HCT116 (cell line): ENCODE measurements around the gene MON2. TPM values are rescaled to one million over a fixed set of nuclear protein-coding genes. Genes with fewer than 3 reads are reported as not detected.

Experiments
- ATAC-seq: fragments of 200-7000 bp; cut with Tn5 transposase; 2 replicates; pipeline ENCODE4 v1.9.1; 2020; ENCODE audit warnings: mild to moderate bottlenecking, moderate library complexity
- BruUV-seq: library from RNA; stranded (reverse); fragments of 400-500 nt; replicated peaks from 2 replicates; lab custom pipeline; 2021; lab: Mats Ljungman, UMichigan
- CTCF ChIA-PET: fragments of 300-600 bp; sonication (Branson Sonifier 250); formaldehyde crosslinking; loops from one replicate; lab custom pipeline; 2021; ENCODE audit warnings: antibody characterized with exemption; lab: Charles Lee
- POLR2A ChIA-PET: fragments of 300-600, 350-600 bp; sonication (Branson Sonifier 250); formaldehyde crosslinking; loops from one replicate; lab custom pipeline; 2021; ENCODE audit warnings: antibody characterized with exemption; lab: Charles Lee
- RAD21 ChIA-PET, 2 experiments: fragments of 300-600 bp; sonication (Branson Sonifier 250); formaldehyde crosslinking; loops; one replicate each; lab custom pipeline; 2023; ENCODE audit warnings: low total read pairs in 2 of 2; ENCODE audit not compliant: uncharacterized antibody in 2 of 2, unreplicated experiment in 2 of 2, low non-redundant PET in 1 of 2; lab: Charles Lee
- DNase-seq: peaks from one replicate; pipeline ENCODE4 v3.0.0-alpha.2; 2010; ENCODE audit warnings: low read depth, low spot score
- H2AFZ ChIP-seq: fragments of 200-600 bp; shearing (Covaris generic), sonication (generic); 2 replicates; pipeline ENCODE4 v1.6.1; 2017; ENCODE audit warnings: low read depth, mixed run types, mixed read lengths, antibody characterized with exemption, low read length; ENCODE audit not compliant: poor library complexity, severe bottlenecking
- H3K27ac ChIP-seq: 2 replicates; pipeline ENCODE4 v1.5.1; 2012; ENCODE audit warnings: low read depth, low read length
- H3K27me3 ChIP-seq: fragments of 200-600 bp; sonication (generic); 2 replicates; pipeline ENCODE4 v1.6.1; 2016; ENCODE audit warnings: mixed run types, low read length, mixed read lengths; ENCODE audit not compliant: insufficient read depth
- H3K36me3 ChIP-seq, 2 experiments: fragments of 200-500 bp in 1 of 2; fragments of 200-600 bp in 1 of 2; sonication (Bioruptor generic) in 1 of 2; sonication (generic) in 1 of 2; 2 replicates each; pipeline versions ENCODE4 v1.5.1 to v1.6.1; 2014 to 2016; ENCODE audit warnings: low read length in 2 of 2, inconsistent platforms in 1 of 2, mixed read lengths in 1 of 2, mixed run types in 1 of 2; ENCODE audit not compliant: insufficient read depth in 2 of 2, control insufficient read depth in 1 of 2
- H3K4me1 ChIP-seq, 2 experiments: fragments of 200-600 bp in 1 of 2; sonication (generic) in 1 of 2; 2 replicates each; pipeline versions ENCODE4 v1.5.1 to v1.6.1; 2012 to 2017; ENCODE audit warnings: low read length in 2 of 2, inconsistent platforms in 1 of 2, mild to moderate bottlenecking in 1 of 2, mixed read lengths in 1 of 2, mixed run types in 1 of 2, moderate library complexity in 1 of 2; ENCODE audit not compliant: insufficient read depth in 2 of 2, control insufficient read depth in 1 of 2
- H3K4me2 ChIP-seq: fragments of 200-600 bp; sonication (generic); 2 replicates; pipeline ENCODE4 v1.6.1; 2017; ENCODE audit warnings: mixed run types, low read length, mixed read lengths
- H3K4me3 ChIP-seq, 2 experiments: fragments of 200-600 bp in 1 of 2; sonication (generic) in 1 of 2; replicated peaks in 1 of 2; 2 replicates each; pipeline ENCODE4 v1.5.1; 2011 to 2016; ENCODE audit warnings: low read length in 2 of 2, control low read depth in 1 of 2, low read depth in 1 of 2, mild to moderate bottlenecking in 1 of 2, mixed read lengths in 1 of 2, mixed run types in 1 of 2
- H3K79me2 ChIP-seq: fragments of 200-600 bp; sonication (generic); 2 replicates; pipeline ENCODE4 v1.6.1; 2017; ENCODE audit warnings: mild to moderate bottlenecking, mixed run types, low read length, moderate library complexity, mixed read lengths; ENCODE audit not compliant: insufficient read depth
- H3K9ac ChIP-seq: fragments of 200-600 bp; sonication (generic); 2 replicates; pipeline ENCODE4 v1.6.1; 2016; ENCODE audit warnings: low read length, mixed read lengths
- H3K9me2 ChIP-seq: fragments of 200-600 bp; sonication (generic), shearing (Covaris generic); 2 replicates; pipeline ENCODE4 v1.6.1; 2017; ENCODE audit warnings: mixed run types, mild to moderate bottlenecking, moderate library complexity; ENCODE audit not compliant: insufficient read depth
- H3K9me3 ChIP-seq, 2 experiments: fragments of 200-500 bp in 1 of 2; fragments of 200-600 bp in 1 of 2; sonication (Bioruptor generic) in 1 of 2; sonication (generic) in 1 of 2; 2 replicates each; pipeline ENCODE4 v1.6.1; 2014 to 2017; ENCODE audit warnings: low read length in 2 of 2, mixed read lengths in 2 of 2, inconsistent platforms in 1 of 2, low read depth in 1 of 2, mild to moderate bottlenecking in 1 of 2, mixed run types in 1 of 2, moderate library complexity in 1 of 2; ENCODE audit not compliant: control insufficient read depth in 1 of 2, insufficient read depth in 1 of 2
- H4K20me1 ChIP-seq: fragments of 200-600 bp; sonication (generic), shearing (Covaris generic); 2 replicates; pipeline ENCODE4 v1.6.1; 2017; ENCODE audit warnings: mixed run types, mild to moderate bottlenecking, moderate library complexity; ENCODE audit not compliant: insufficient read depth
- CBX3 ChIP-seq: IDR thresholded peaks from 2 replicates; pipeline ENCODE4 v1.6.1; 2012; ENCODE audit warnings: low read depth
- CEBPB ChIP-seq: IDR thresholded peaks from 2 replicates; pipeline ENCODE4 v1.6.1; 2012; ENCODE audit warnings: low read depth
- EGR1 ChIP-seq: IDR thresholded peaks from 2 replicates; pipeline ENCODE4 v1.6.1; 2012; ENCODE audit warnings: low read depth
- ELF1 ChIP-seq: IDR thresholded peaks from 2 replicates; pipeline ENCODE4 v1.6.1; 2012; ENCODE audit warnings: low read depth, borderline replicate concordance
- EZH2phosphoT487 ChIP-seq: fragments of 200-600 bp; IDR thresholded peaks from 2 replicates; pipeline ENCODE4 v1.6.1; 2018; ENCODE audit warnings: antibody characterized with exemption, borderline replicate concordance
- FOSL1 ChIP-seq: IDR thresholded peaks from 2 replicates; pipeline ENCODE4 v1.6.1; 2012; ENCODE audit warnings: low read depth
- SIN3A ChIP-seq: IDR thresholded peaks from 2 replicates; pipeline ENCODE4 v1.6.1; 2012; ENCODE audit warnings: low read depth
- SRF ChIP-seq: IDR thresholded peaks from 2 replicates; pipeline ENCODE4 v1.6.1; 2012; ENCODE audit warnings: low read depth
- TCF7L2 ChIP-seq: IDR thresholded peaks from 2 replicates; pipeline ENCODE4 v1.7.0; 2011; ENCODE audit warnings: borderline replicate concordance, inconsistent platforms; ENCODE audit not compliant: insufficient read depth, insufficient read length; ENCODE audit errors: extremely low read depth
- YY1 ChIP-seq: IDR thresholded peaks from 2 replicates; pipeline ENCODE4 v1.6.1; 2011; ENCODE audit warnings: low read length, low read depth, moderate library complexity, mild to moderate bottlenecking; ENCODE audit not compliant: insufficient replicate concordance; ENCODE audit errors: extremely low read depth
- ZNF274 ChIP-seq: fragments of 200-500 bp; sonication (Bioruptor generic); IDR thresholded peaks from 2 replicates; pipeline ENCODE4 v1.6.1; 2014; ENCODE audit warnings: mild to moderate bottlenecking, low read depth, low read length, inconsistent platforms
- intact Hi-C: fragments of 100-400 bp; cut with micrococcal nuclease; formaldehyde crosslinking; loops from 2 replicates; pipeline ENCODE4 v1.10.0; 2022
- total RNA-seq: library from RNA; stranded (reverse); gene quantifications from one replicate; pipeline ENCODE4 v1.2.1, GENCODE V29; 2021; ENCODE audit not compliant: unreplicated experiment
- TF ChIP-seq, protein P1 (sequence below): IDR thresholded peaks from 2 replicates; pipeline ENCODE4 v1.6.1; 2012; ENCODE audit warnings: low read depth

The MON2 gene
- total RNA-seq, 1 experiment from 2014 or later: 30.7 TPM

DNA sequence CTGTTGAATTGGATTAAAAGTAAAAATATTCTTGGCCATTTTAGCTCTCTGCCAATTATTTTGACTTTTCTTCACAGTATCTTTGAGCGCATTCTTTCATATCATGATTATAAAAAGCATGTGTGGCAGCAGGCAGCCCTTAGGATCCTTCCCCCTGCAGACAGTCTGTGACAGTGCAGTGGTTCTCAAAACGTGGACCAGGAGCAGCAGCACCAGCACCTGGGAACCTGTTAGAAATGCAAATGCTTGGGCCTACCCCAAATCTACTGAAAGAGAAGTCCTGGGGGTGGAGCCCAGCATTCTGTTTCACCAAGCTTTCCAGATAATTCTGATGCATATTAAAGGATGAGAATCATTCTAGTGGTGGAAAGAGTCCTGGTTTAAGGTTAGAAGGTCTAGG, 155.6 kb downstream of the MON2 start:
- BruUV-seq: no TSS peak
- Histone ChIP-seq H3K9ac (no peak overlapping the region), H3K9me2 (no peaks in the 10 kb centered on the region), H3K79me2 (no peaks in the 10 kb centered on the region), H3K9me3 (no peaks in the 10 kb centered on the region), H3K4me1 (peaks cover 0 to 3% of the 10 kb centered on the region in 2 experiments; a peak in 1 of 4 replicates), H2AFZ (no peak overlapping the region), H3K4me2 (no peak overlapping the region), H3K27ac (no peak overlapping the region), H3K27me3 (no peaks in the 10 kb centered on the region), H3K4me3 (no peak overlapping the region), H3K36me3 (no peaks in the 10 kb centered on the region), H4K20me1 (no peaks in the 10 kb centered on the region)
- intact Hi-C loops: no loop called here
- POLR2A ChIA-PET: no interaction called here
- ATAC-seq: no peak
- no peak for DNase-seq
- CTCF ChIA-PET: no interaction called here
- TF ChIP-seq ELF1: no peak
- TF ChIP-seq ZNF274: no peak
- TF ChIP-seq FOSL1: no peak
- no peak for TF ChIP-seq YY1
- TF ChIP-seq CBX3: no peak
- no peak for TF ChIP-seq SRF
- TF ChIP-seq EGR1: no peak
- TF ChIP-seq CEBPB: no peak
- no peak for TF ChIP-seq EZH2phosphoT487
- no peak for TF ChIP-seq SIN3A
- TF ChIP-seq, protein P1, sequence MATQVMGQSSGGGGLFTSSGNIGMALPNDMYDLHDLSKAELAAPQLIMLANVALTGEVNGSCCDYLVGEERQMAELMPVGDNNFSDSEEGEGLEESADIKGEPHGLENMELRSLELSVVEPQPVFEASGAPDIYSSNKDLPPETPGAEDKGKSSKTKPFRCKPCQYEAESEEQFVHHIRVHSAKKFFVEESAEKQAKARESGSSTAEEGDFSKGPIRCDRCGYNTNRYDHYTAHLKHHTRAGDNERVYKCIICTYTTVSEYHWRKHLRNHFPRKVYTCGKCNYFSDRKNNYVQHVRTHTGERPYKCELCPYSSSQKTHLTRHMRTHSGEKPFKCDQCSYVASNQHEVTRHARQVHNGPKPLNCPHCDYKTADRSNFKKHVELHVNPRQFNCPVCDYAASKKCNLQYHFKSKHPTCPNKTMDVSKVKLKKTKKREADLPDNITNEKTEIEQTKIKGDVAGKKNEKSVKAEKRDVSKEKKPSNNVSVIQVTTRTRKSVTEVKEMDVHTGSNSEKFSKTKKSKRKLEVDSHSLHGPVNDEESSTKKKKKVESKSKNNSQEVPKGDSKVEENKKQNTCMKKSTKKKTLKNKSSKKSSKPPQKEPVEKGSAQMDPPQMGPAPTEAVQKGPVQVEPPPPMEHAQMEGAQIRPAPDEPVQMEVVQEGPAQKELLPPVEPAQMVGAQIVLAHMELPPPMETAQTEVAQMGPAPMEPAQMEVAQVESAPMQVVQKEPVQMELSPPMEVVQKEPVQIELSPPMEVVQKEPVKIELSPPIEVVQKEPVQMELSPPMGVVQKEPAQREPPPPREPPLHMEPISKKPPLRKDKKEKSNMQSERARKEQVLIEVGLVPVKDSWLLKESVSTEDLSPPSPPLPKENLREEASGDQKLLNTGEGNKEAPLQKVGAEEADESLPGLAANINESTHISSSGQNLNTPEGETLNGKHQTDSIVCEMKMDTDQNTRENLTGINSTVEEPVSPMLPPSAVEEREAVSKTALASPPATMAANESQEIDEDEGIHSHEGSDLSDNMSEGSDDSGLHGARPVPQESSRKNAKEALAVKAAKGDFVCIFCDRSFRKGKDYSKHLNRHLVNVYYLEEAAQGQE: no peak
- no peak for TF ChIP-seq TCF7L2
- RAD21 ChIA-PET: no interaction called here
